GM19395 (cell line): Measurements from ENCODE around the gene MRPL53.
A peak's percentile ranks its signal among the peaks of the same experiment; 100 is the strongest.
"Not testable (repeated sequence)": the region's sequence is repeated elsewhere in the genome, so short reads cannot be mapped to it uniquely, and the experiment has no call there.

ENCODE experiments used
- ATAC-seq: cut with Tn5 transposase; IDR thresholded peaks from one replicate; pipeline ENCODE4 v1.9.1; 2021; ENCODE audit warnings: mild to moderate bottlenecking, moderate library complexity; ENCODE audit not compliant: unreplicated experiment

Gene MRPL53

DNA sequence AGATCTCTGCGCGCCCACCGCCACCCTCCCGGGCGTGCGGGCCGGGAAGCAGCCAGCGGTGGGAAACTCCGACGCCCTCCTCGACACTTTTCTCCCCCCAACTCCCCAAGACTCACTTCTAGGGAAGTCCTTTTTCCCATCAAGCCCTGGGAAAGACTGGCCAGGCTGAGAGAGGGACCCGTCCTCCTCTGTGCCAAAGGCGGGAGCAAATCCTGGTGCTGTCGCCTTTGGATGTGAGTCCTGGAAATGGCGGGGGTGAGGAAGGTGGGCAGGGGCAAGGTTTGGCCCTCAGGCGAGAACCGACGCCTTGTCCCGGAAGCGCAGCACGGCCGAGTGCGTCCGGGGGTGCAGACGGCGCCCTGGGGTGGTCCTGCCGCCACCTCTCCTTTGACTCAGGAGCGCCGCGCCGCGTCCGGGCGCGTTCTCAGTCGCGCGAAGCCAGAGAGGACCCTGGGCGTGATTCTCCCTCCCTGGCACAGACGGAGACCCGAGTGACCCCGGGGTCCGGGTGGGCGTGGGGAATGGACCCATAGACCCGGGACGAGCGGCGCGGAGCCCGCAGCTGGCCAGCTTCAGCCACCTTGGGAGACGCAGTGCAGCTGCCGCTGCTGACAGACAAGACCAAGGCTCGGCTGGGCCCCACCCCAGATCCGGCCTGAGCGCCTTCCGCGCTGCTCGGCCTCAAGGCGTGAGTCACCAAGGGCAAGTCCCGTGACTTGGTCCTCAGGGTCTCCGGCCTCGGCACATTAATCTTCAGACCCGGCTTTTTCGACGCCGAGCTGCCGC, 30.4 kb upstream of the MRPL53 start:
- ATAC-seq, result peak; percentile 40

DNA sequence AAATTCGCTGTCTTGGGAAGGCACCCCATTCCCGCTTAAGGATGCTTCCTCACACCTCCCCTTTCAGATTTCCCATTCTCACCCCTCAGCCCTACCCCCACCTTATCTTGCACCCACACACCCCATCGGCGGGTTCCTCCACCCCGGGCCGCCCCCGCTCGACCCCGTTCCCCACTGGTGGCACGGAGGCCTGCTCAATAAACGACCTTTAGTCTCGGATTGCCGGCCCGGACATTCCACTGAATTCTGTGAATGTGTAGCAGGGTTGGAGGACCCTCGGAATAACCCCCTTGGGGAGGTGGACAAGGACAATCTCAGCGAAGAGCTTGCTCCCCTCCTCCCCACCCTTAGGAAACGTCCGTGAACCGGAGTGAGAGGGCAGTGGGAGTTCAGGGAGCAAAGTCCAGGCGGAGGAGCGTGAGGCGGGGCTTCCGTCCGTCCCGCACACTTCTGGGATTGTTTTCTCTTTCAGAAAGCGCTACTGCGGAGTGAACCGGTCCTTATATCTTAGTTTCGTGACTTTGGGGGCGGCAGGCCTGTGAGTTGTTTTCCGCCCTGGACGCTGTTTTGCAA, 29.8 kb upstream of the MRPL53 start:
- no peak for ATAC-seq

- ATAC-seq, result no peak
These were observed 29.0 kb upstream of the MRPL53 start for GRCh38 chr2:74501335-74502071.

- ATAC-seq, result no peak
These were observed 28.1 kb upstream of the MRPL53 start for GRCh38 chr2:74500578-74500946.

GRCh38 chr2:74499940-74500577, 27.6 kb upstream of the MRPL53 start:
- ATAC-seq, result no peak

DNA sequence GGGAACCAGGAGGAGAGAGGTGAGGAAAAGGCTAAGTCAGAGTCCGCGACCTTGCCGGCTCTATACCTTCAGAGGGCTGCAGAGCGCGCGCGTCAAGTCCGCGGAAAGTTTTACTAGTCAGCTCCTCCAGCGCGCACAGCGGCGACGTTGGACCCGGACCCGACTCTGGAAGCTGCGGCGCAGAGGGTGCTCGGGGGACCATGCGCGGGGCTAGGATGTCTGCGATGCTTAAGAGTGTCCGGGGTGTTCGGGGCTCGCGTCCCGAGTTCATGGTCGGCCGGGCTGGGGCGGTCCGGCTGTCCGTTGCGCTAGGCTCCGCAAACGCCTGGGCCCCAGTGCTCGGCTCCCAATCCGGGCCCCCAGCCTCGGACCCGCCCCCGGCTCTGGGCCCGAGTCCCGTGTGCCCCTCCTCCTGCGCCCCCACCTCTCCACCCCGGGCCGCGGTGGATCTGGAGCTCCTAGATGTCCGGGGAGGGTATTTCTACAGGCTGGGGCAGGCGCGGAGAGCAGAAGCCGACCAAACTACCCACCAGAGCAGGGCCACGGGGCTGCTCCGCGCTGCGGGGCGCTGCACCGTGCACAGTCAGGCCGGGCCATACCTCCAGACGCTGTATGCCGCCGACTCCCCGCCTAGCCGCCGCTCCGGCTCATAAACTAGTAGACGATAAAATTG, 26.9 kb upstream of the MRPL53 start, which contains the start of gene LBX2:
TSS of gene LBX2 (minus strand) at position 337 of the 673 bp plus-strand sequence. CDS start at position 271, 66 bp downstream.
- ATAC-seq, result no peak

- no peak for ATAC-seq
These were observed 26.2 kb upstream of the MRPL53 start for GRCh38 chr2:74498500-74499266.

DNA sequence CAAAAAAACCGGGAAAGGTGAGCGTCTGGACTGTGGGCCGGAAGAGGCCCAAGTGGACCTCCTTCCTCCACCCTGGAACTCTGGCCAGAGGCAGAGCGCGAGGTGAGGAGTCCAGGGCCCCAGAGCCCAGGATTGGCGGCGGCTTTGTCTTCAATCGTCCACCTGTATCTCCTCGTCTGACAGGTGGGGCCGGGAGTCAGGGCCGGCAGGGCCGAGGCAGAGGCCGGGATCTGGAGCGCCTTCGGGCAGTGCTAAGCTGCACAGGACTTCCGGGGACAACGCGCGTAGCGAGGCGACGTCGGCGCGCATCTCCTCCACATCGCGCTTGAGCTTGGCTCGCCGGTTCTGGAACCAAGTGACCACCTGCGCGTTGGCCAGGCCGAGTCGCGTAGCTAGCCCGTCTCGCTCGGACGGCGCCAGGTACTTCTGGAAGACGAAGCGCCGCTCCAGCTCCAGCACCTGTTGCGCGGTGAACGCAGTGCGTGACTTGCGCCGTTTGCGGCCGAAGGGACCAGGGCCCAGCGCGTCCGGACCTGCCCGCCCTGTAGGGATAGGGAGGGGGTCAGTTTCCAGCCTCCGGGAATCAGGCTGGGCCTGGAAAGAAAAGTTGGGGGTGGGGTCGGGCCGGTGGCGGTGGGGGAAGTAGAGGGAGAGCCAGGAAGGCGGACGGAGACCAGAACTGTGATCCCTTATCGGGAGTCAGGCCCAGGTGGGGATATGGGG, 25.5 kb upstream of the MRPL53 start:
- no peak for ATAC-seq

GRCh38 chr2:74496997-74497776, 24.7 kb upstream of the MRPL53 start:
- no peak for ATAC-seq

GRCh38 chr2:74495440-74495839, 23.0 kb upstream of the MRPL53 start:
- no peak for ATAC-seq

- ATAC-seq, result no peak
These were observed 21.1 kb upstream of the MRPL53 start for GRCh38 chr2:74493546-74493945.

GRCh38 chr2:74491648-74492544, 19.4 kb upstream of the MRPL53 start:
- ATAC-seq, result no peak

GRCh38 chr2:74489906-74490305, 17.4 kb upstream of the MRPL53 start:
- ATAC-seq, result no peak

DNA sequence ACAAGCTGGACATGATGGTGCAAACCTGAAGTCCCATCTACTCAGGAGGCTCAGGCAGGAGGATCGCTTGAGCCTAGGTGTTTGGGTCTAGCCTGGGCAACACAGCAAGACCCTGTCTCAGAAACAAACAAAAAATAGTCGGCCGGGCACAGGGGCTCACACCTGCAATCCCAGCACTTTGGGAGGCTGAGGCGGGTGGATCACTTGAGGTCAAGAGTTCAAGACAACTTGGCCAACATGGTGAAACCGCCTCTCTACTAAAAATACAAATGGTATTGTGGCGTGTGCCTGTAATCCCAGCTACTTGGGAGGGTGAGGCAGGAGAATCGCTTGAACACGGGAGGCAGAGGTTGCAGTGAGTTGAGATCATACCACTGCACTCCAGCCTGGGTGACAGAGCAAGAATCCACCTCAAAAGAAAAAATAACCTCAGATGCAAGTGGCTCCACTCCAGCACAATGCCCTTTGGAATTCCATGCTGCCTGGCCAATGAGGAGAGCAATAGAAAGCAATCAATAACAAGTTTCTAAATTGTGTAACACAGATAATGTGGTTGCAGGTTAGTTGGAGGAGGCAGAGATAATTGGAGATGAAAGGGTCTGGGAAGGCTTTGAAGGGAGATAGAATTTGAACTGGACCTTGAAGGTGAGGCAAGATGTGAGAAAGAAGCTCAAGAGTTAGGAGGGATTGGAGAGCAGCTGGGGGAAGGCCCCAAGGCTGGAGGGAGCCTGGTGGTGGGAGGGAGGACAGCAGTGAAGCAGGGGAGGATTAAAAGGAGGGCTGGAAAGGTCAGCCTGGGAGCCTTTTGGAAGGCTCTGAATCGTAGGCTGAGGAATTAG, 16.4 kb upstream of the MRPL53 start:
- ATAC-seq, result no peak

DNA sequence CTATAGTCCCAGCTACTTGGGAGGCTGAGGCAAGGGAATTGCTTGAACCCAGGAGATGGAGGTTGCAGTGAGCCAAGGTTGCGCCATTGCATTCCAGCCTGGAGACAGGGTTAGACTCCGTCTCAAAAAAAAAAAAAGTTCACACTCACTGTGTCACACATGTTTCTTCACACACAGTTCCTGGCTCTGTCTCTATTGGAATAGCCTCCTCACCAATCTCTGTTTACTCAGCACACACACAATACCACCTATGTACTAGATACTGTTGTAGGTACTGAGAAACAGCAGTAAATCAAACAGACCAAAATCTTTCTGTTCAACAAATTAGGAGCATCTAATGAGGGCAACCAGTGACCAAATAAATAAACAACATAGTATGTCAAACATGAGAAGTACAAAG, 13.7 kb upstream of the MRPL53 start:
- no peak for ATAC-seq

DNA sequence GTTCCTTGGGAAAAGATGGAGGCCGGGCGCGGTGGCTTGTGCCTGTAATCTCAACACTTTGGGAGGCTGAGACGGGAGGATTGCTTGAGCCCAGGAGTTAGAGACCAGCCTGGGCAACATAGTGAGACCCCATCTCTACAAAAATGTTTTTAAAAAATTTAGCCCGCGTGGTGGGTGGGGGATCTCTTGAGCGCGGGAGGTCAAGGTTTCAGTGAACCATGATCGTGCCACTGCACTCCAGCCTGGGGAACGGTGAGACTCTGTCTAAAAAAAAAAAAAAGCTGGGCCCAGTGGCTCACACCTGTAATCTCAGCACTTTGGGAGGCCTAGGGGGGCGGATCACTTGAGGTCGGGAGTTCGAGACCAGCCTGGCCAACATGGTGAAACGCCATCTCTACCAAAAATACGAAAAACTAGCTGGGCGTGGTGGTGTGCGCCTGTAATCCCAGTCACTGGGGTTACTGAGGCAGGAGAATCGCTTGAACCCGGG, 11.2 kb upstream of the MRPL53 start:
- not testable (repeated sequence) for ATAC-seq
